Renal cortex interstitium (tissue), 11 donors: Measurements from ENCODE around the gene MINPP1. TPM values are rescaled to one million over a fixed set of nuclear protein-coding genes. Genes with fewer than 3 reads are reported as not detected.

ENCODE experiments used
- DNase-seq, 11 donors: peaks; one replicate each; pipeline ENCODE4 v3.0.0-alpha.2; 2013; ENCODE audit warnings: low read depth in 9 of 11, low spot score in 4 of 11; ENCODE audit errors: extremely low read depth in 1 of 11
- polyA plus RNA-seq, 3 donors: library from polyadenylated mRNA; unstranded; fragments of 120-200 nt; gene quantifications; one replicate each; pipeline ENCODE4 v1.2.1, GENCODE V29; 2013; ENCODE audit not compliant: insufficient read length in 3 of 3

The MINPP1 gene
- polyA plus RNA-seq, 3 donors = 34.2 to 47.2 (median 41.5) TPM

DNA sequence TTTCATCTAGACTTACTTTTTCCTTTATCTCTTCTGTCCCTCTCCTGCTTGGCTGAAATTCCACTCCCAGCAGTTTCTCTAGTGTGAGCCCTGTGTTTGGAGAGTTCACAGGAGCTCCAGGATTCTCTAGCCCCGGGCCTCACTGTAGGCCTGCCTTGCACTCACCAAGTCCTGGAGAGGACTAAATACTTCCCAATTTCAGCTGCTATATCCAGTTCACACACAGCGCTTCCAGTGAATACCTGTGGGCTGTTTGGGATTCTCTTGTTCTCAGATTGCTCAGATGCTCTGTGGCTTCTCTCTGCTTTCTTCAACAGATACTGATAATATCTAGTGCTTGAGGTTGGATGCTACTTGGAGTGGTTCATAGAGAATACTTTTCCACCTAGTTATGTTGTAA lies 46.0 kb downstream of the MINPP1 start:
- no peak for DNase-seq

GRCh38 chr10:87551326-87551725 lies 46.6 kb downstream of the MINPP1 start:
- no peak for DNase-seq

DNA sequence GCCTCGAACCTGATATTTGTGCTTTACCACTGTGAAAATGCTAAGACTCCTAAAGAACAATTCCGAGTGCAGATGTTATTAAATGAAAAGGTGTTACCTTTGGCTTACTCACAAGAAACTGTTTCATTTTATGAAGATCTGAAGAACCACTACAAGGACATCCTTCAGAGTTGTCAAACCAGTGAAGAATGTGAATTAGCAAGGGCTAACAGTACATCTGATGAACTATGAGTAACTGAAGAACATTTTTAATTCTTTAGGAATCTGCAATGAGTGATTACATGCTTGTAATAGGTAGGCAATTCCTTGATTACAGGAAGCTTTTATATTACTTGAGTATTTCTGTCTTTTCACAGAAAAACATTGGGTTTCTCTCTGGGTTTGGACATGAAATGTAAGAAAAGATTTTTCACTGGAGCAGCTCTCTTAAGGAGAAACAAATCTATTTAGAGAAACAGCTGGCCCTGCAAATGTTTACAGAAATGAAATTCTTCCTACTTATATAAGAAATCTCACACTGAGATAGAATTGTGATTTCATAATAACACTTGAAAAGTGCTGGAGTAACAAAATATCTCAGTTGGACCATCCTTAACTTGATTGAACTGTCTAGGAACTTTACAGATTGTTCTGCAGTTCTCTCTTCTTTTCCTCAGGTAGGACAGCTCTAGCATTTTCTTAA lies 47.7 kb downstream of the MINPP1 start:
- no peak for DNase-seq

GRCh38 chr10:87557409-87557808 lies 52.7 kb downstream of the MINPP1 start:
- DNase-seq = no peak

- no peak for DNase-seq
These were observed 53.6 kb downstream of the MINPP1 start for GRCh38 chr10:87558333-87558732.

GRCh38 chr10:87559392-87559791 lies 54.7 kb downstream of the MINPP1 start:
- DNase-seq = no peak

DNA sequence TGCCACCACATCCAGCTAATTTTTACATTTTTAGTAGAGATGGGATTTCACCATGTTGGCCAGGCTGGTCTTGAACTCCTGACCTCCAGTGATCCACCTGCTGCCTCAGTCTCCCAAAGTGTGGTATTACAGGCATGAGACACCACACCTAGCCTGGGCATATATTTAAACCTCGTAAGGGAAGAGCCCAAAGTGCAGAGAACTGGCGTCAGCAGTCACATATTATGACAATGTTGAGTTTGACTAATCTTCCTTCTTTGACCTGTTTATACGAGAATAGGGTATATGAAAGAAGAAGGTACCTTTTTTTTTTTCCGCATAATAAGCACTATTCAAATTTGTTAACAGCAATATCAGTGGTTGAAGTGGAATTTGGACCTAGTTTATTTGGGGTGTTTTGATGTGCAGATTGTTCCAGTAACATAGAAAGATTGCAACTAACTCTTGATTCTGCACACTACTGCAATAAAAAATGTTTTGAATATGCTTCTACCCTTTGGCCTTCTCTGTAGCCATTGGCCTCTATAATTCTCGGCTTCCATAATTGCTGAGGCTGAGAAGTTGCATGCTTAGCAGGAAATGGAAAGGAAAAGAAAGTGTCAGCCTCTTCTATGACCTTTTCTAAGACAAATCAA lies 55.9 kb downstream of the MINPP1 start:
- DNase-seq = no peak

DNA sequence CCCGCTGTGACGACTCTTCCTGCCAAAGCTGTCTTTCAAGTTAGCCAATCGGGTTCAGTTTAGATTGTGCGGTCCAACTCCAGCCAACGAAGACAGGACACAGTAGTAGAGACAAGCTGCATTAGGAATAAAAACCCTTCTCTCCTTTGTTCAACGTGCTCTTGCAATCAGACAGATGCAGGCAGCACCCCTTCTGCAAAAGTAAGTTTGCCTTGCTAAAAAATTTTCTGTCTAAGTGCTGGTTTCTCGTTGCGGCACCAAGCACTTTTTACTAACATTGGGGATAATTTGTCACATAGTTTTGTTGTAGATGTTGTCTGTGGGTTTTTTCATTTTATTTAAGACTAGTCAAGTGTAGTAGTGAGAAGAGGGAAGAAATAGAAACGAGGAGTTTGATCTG lies 58.1 kb downstream of the MINPP1 start:
- DNase-seq = no peak

- DNase-seq = no peak
These were observed 60.3 kb downstream of the MINPP1 start for GRCh38 chr10:87565010-87565409.

- no peak for DNase-seq
These were observed 71.2 kb downstream of the MINPP1 start for GRCh38 chr10:87575851-87576250.

GRCh38 chr10:87578160-87578841 lies 73.6 kb downstream of the MINPP1 start:
- DNase-seq = no peak

DNA sequence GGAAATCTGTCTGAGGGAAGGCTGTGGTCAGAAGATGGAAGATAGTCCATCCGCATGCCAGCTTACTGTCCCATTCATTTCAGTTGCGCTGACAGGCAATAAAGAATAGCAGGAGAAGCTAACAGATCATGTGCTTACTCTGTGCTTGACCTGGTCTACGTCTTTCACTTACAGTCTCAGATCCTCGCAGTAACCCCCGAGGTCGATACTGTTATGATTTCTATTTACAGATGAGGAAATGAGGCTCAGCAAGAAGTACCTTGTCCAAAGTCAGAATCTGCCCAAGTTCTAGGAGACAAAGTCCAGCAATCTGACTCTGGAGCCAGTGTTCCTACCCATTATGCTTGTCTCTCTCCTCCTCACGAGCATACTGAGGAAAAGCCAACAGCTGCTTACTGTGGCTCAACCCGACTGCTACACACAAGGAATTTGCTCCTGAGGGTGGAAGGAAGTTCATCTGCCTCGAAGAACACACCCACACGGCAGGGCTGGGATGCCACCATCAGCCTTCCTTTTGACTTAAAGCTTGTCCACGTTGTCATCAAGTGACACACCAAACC lies 74.2 kb downstream of the MINPP1 start:
- DNase-seq = no peak

DNA sequence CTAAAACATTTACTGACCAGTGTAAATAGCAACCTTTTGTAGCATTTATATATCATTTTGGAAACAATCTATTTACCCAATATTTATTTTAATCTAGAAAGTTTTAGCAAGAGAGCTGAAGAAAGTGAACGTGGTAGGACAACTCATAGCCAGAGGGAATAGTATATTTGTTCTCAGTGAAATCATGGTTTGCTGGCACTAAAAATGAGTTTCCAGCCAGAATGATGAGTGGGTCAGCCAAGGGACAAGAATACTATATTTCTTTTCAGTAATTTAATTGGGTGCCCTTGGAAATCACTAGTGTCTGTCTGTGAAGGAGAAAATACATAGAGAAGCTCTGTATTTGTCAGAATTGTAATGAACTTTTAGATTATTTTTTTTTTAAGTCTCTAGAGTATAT lies 74.9 kb downstream of the MINPP1 start:
- DNase-seq = no peak

GRCh38 chr10:87580016-87580415 lies 75.3 kb downstream of the MINPP1 start:
- no peak for DNase-seq

GRCh38 chr10:87585565-87586514 lies 81.1 kb downstream of the MINPP1 start:
- no peak for DNase-seq

DNA sequence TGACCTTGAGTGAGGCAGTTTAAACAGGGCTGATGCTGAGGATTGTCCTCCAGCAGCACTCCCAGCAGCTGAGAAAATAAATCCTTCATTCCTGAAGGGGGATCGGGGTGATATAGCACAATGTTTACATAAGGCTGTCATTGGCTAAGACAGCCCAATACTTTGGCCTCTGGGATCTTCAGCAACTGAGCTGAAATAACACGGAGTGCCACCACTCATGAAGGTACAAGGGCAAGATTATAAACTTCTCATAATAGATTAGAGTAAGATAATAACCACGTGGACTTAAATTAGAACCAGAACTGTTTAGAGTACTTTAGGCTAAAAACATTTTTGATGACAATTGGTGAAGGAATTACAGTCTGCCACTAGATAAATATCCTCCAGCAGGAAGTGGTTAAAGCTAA lies 85.0 kb downstream of the MINPP1 start:
- no peak for DNase-seq

GRCh38 chr10:87590705-87591588 lies 86.3 kb downstream of the MINPP1 start:
- no peak for DNase-seq

DNA sequence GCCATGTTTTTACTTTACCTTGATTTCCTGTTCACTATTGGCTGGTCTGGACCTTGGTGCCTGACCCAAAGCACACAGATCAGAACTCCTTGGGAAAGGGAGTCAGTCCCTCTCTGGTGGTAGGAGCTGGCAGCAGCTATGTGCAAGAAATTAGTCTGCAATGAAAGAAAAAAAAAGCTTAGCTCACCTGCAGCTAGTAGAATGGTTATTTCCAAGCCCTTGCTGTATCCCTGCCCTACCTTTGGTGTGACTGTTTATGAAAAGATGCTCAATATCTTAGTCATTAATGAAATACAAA lies 86.8 kb downstream of the MINPP1 start:
- no peak for DNase-seq
